ENCODE results near the gene VWA7.

- TF ChIP-seq, protein P1, sequence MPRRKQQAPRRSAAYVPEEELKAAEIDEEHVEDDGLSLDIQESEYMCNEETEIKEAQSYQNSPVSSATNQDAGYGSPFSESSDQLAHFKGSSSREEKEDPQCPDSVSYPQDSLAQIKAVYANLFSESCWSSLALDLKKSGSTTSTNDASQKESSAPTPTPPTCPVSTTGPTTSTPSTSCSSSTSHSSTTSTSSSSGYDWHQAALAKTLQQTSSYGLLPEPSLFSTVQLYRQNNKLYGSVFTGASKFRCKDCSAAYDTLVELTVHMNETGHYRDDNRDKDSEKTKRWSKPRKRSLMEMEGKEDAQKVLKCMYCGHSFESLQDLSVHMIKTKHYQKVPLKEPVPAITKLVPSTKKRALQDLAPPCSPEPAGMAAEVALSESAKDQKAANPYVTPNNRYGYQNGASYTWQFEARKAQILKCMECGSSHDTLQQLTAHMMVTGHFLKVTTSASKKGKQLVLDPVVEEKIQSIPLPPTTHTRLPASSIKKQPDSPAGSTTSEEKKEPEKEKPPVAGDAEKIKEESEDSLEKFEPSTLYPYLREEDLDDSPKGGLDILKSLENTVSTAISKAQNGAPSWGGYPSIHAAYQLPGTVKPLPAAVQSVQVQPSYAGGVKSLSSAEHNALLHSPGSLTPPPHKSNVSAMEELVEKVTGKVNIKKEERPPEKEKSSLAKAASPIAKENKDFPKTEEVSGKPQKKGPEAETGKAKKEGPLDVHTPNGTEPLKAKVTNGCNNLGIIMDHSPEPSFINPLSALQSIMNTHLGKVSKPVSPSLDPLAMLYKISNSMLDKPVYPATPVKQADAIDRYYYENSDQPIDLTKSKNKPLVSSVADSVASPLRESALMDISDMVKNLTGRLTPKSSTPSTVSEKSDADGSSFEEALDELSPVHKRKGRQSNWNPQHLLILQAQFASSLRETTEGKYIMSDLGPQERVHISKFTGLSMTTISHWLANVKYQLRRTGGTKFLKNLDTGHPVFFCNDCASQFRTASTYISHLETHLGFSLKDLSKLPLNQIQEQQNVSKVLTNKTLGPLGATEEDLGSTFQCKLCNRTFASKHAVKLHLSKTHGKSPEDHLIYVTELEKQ (tag by site-specific recombination; IDR thresholded peaks at IDR 0.05; ENCODE audit: borderline replicate concordance): no peak
- TF ChIP-seq, protein P2, sequence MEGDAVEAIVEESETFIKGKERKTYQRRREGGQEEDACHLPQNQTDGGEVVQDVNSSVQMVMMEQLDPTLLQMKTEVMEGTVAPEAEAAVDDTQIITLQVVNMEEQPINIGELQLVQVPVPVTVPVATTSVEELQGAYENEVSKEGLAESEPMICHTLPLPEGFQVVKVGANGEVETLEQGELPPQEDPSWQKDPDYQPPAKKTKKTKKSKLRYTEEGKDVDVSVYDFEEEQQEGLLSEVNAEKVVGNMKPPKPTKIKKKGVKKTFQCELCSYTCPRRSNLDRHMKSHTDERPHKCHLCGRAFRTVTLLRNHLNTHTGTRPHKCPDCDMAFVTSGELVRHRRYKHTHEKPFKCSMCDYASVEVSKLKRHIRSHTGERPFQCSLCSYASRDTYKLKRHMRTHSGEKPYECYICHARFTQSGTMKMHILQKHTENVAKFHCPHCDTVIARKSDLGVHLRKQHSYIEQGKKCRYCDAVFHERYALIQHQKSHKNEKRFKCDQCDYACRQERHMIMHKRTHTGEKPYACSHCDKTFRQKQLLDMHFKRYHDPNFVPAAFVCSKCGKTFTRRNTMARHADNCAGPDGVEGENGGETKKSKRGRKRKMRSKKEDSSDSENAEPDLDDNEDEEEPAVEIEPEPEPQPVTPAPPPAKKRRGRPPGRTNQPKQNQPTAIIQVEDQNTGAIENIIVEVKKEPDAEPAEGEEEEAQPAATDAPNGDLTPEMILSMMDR (tag by site-specific recombination; IDR thresholded peaks at IDR 0.05): no peak
- TF ChIP-seq ZNF548 (tag by site-specific recombination; IDR thresholded peaks at IDR 0.05) (no peak), ZSCAN30 (tag by site-specific recombination; IDR thresholded peaks at IDR 0.05) (no peak), ZNF132 (tag by site-specific recombination; IDR thresholded peaks at IDR 0.05; ENCODE audit: borderline replicate concordance) (no peak), ATF2 (tag by site-specific recombination; IDR thresholded peaks at IDR 0.05; ENCODE audit: low read depth) (no peak), YY1 (tag by site-specific recombination; IDR thresholded peaks at IDR 0.05) (no peak), ZBTB8A (tag by site-specific recombination; IDR thresholded peaks at IDR 0.05) (no peak), ZNF324 (tag by site-specific recombination; IDR thresholded peaks at IDR 0.05) (no peak), ZNF248 (tag by site-specific recombination; IDR thresholded peaks at IDR 0.05) (no peak), ZNF837 (tag by site-specific recombination; IDR thresholded peaks at IDR 0.05) (no peak), ZNF221 (tag by site-specific recombination; IDR thresholded peaks at IDR 0.05; ENCODE audit: borderline replicate concordance) (no peak)
- TF ChIP-seq, protein P3, sequence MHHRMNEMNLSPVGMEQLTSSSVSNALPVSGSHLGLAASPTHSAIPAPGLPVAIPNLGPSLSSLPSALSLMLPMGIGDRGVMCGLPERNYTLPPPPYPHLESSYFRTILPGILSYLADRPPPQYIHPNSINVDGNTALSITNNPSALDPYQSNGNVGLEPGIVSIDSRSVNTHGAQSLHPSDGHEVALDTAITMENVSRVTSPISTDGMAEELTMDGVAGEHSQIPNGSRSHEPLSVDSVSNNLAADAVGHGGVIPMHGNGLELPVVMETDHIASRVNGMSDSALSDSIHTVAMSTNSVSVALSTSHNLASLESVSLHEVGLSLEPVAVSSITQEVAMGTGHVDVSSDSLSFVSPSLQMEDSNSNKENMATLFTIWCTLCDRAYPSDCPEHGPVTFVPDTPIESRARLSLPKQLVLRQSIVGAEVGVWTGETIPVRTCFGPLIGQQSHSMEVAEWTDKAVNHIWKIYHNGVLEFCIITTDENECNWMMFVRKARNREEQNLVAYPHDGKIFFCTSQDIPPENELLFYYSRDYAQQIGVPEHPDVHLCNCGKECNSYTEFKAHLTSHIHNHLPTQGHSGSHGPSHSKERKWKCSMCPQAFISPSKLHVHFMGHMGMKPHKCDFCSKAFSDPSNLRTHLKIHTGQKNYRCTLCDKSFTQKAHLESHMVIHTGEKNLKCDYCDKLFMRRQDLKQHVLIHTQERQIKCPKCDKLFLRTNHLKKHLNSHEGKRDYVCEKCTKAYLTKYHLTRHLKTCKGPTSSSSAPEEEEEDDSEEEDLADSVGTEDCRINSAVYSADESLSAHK (tag by site-specific recombination; IDR thresholded peaks at IDR 0.05): no peak
These were observed 19.9 kb upstream of the VWA7 start for GRCh38 chr6:31796993-31797385.
